Activated CD4-positive, CD25-positive, alpha-beta regulatory T cell treated with anti-CD3 and anti-CD28 coated beads, Interleukin-2, amount 50 U/mL, for 16 hours (primary cell): ENCODE measurements around the gene PAPSS2.
"Not testable (repeated sequence)": the region's sequence is repeated elsewhere in the genome, so short reads cannot be mapped to it uniquely, and the experiment has no call there.

Source experiments
- DNase-seq: peaks from one replicate; pipeline ENCODE4 v3.0.0-alpha.2; 2020; ENCODE audit warnings: low read depth, low spot score

Gene PAPSS2

GRCh38 chr10:87642988-87643387 lies 16.7 kb upstream of the PAPSS2 start:
- no peak for DNase-seq

- DNase-seq: no peak
Observed at GRCh38 chr10:87643920-87644319, 15.8 kb upstream of the PAPSS2 start.

GRCh38 chr10:87644500-87644899 lies 15.2 kb upstream of the PAPSS2 start:
- not testable (repeated sequence) for DNase-seq

- no peak for DNase-seq
Observed at GRCh38 chr10:87646192-87646909, 13.3 kb upstream of the PAPSS2 start.

GRCh38 chr10:87646935-87647334 lies 12.7 kb upstream of the PAPSS2 start:
- DNase-seq: no peak

GRCh38 chr10:87650838-87651589 lies 8.7 kb upstream of the PAPSS2 start:
- no peak for DNase-seq

GRCh38 chr10:87651801-87652200 lies 7.9 kb upstream of the PAPSS2 start:
- DNase-seq: no peak

- no peak for DNase-seq
Observed at GRCh38 chr10:87652261-87652660, 7.4 kb upstream of the PAPSS2 start.

GRCh38 chr10:87654212-87654611 lies 5.5 kb upstream of the PAPSS2 start:
- DNase-seq: no peak

- no peak for DNase-seq
Observed at GRCh38 chr10:87656431-87657072, 3.1 kb upstream of the PAPSS2 start.

GRCh38 chr10:87657371-87657770 lies 2.3 kb upstream of the PAPSS2 start:
- DNase-seq: no peak

GRCh38 chr10:87658321-87658795 lies 1.3 kb upstream of the PAPSS2 start:
- DNase-seq: no peak

- no peak for DNase-seq
Observed at GRCh38 chr10:87658858-87659555, 671 bp upstream of the PAPSS2 start.

GRCh38 chr10:87660484-87661133 lies 931 bp downstream of the PAPSS2 start:
- no peak for DNase-seq

- no peak for DNase-seq
Observed at GRCh38 chr10:87661861-87662785, 2.4 kb downstream of the PAPSS2 start.

GRCh38 chr10:87664276-87664701 lies 4.6 kb downstream of the PAPSS2 start:
- DNase-seq: no peak

- no peak for DNase-seq
Observed at GRCh38 chr10:87667493-87667892, 7.8 kb downstream of the PAPSS2 start.

- no peak for DNase-seq
Observed at GRCh38 chr10:87668324-87669074, 8.8 kb downstream of the PAPSS2 start.

GRCh38 chr10:87669752-87670151 lies 10.1 kb downstream of the PAPSS2 start:
- DNase-seq: no peak

GRCh38 chr10:87670586-87670985 lies 10.9 kb downstream of the PAPSS2 start:
- no peak for DNase-seq
